ENCODE measurements around the gene TNS3. TPM values are rescaled to one million over a fixed set of nuclear protein-coding genes. Genes with fewer than 3 reads are reported as not detected.
A peak's percentile ranks its signal among the peaks of the same experiment; 100 is the strongest.

The TNS3 gene
- total RNA-seq, 3 donors from 2014 or later, result 69.1 to 98.9 (median 69.9) TPM

- no peak for TF ChIP-seq CTCF (IDR thresholded peaks at IDR 0.05)
- peak; percentile 4 for ATAC-seq
- Histone ChIP-seq H3K9me3 (no peaks in the 10 kb centered on the region), H3K36me3 (ENCODE audit: low read depth) (no peaks in the 10 kb centered on the region), H3K4me3 (no peak overlapping the region), H3K4me1 (ENCODE audit: low read depth) (peaks cover 64% of the 10 kb centered on the region)
- DNase-seq, result peak in 1 of 3 donors; percentile 38
- intact Hi-C loops (cut with DNase I, micrococcal nuclease), result no loop called here
Measured at GRCh38 chr7:47576866-47577306, 5.0 kb downstream of the TNS3 start.

- Histone ChIP-seq H3K9me3 (no peaks in the 10 kb centered on the region), H3K4me3 (no peak overlapping the region), H3K36me3 (ENCODE audit: low read depth) (no peaks in the 10 kb centered on the region), H3K4me1 (ENCODE audit: low read depth) (peaks cover 70% of the 10 kb centered on the region)
- peak; percentile 57 for ATAC-seq
- intact Hi-C loops (cut with DNase I, micrococcal nuclease), result no loop called here
- DNase-seq, result peak; percentile 75 to 80 (median 80)
- no peak for TF ChIP-seq CTCF (IDR thresholded peaks at IDR 0.05)
Measured at GRCh38 chr7:47576031-47576865, 5.7 kb downstream of the TNS3 start.

- Histone ChIP-seq H3K4me3 (no peak overlapping the region), H3K36me3 (ENCODE audit: low read depth) (no peaks in the 10 kb centered on the region), H3K9me3 (no peaks in the 10 kb centered on the region), H3K4me1 (ENCODE audit: low read depth) (peaks cover 79% of the 10 kb centered on the region)
- no peak for TF ChIP-seq CTCF (IDR thresholded peaks at IDR 0.05)
- DNase-seq, result peak in 1 of 3 donors; percentile 65
- ATAC-seq, result no peak
- intact Hi-C loops (cut with DNase I, micrococcal nuclease), result no loop called here
Measured at GRCh38 chr7:47574482-47575329, 7.2 kb downstream of the TNS3 start.

- DNase-seq (peak in 1 of 3 donors; percentile 57), ATAC-seq (peak; percentile 8)
- Histone ChIP-seq H3K36me3 (ENCODE audit: low read depth) (no peaks in the 10 kb centered on the region), H3K9me3 (no peaks in the 10 kb centered on the region), H3K4me1 (ENCODE audit: low read depth) (peaks cover 76% of the 10 kb centered on the region), H3K4me3 (no peak overlapping the region)
- intact Hi-C loops (cut with DNase I, micrococcal nuclease), result no loop called here
- no peak for TF ChIP-seq CTCF (IDR thresholded peaks at IDR 0.05)
Measured at GRCh38 chr7:47573758-47574481, 8.0 kb downstream of the TNS3 start.

All from mucosa of descending colon (tissue), 3 donors.